PC-3 (cell line): ENCODE measurements around the gene SFI1. TPM values are rescaled to one million over a fixed set of nuclear protein-coding genes. Genes with fewer than 3 reads are reported as not detected.

Experiments
- ATAC-seq: fragments of 200-7000 bp; cut with Tn5 transposase; 2 replicates; pipeline ENCODE4 v1.9.1; 2020; ENCODE audit warnings: mild to moderate bottlenecking, moderate library complexity
- Bru-seq: library from RNA; stranded (reverse); fragments of 400-500 nt; gene quantifications from one replicate; lab custom pipeline; 2021; lab: Mats Ljungman, UMichigan
- BruChase-seq, 2 experiments: library from RNA; stranded (reverse); fragments of 400-500 nt; gene quantifications; one replicate each; lab custom pipeline; 2021; lab: Mats Ljungman, UMichigan
- BruUV-seq: library from RNA; stranded (reverse); fragments of 400-500 nt; replicated peaks from 2 replicates; lab custom pipeline; 2021; lab: Mats Ljungman, UMichigan
- CTCF ChIA-PET: fragments of 300-600 bp; sonication (Branson Sonifier 250); formaldehyde crosslinking; loops from one replicate; lab custom pipeline; 2022; ENCODE audit warnings: antibody characterized with exemption; lab: Charles Lee
- POLR2A ChIA-PET: fragments of 300-600 bp; sonication (Branson Sonifier 250); formaldehyde crosslinking; loops from one replicate; lab custom pipeline; 2022; ENCODE audit warnings: antibody characterized with exemption; ENCODE audit not compliant: unreplicated experiment; lab: Charles Lee
- DNase-seq: peaks from one replicate; pipeline ENCODE4 v3.0.0-alpha.2; 2015
- H2AFZ ChIP-seq: fragments of 300-600 bp; sonication (generic); 2 replicates; pipeline ENCODE4 v1.6.0; 2016; ENCODE audit warnings: antibody characterized with exemption, low read length
- H3F3A ChIP-seq: fragments of 300-600 bp; sonication (generic); one replicate; pipeline ENCODE4 v1.6.0; 2017; ENCODE audit warnings: antibody characterized with exemption, low read length, control low read depth, mild to moderate bottlenecking; ENCODE audit not compliant: unreplicated experiment
- H3K27ac ChIP-seq: fragments of 300-600 bp; sonication (generic); 2 replicates; pipeline ENCODE4 v1.5.1; 2016; ENCODE audit warnings: mild to moderate bottlenecking, low read length
- H3K27me3 ChIP-seq: fragments of 300-600 bp; sonication (generic); 2 replicates; pipeline ENCODE4 v1.6.1; 2016; ENCODE audit warnings: low read length, mixed read lengths
- H3K36me3 ChIP-seq: fragments of 300-600 bp; sonication (generic); 2 replicates; pipeline ENCODE4 v1.6.1; 2016; ENCODE audit warnings: low read depth, mixed run types, low read length, mixed read lengths
- H3K4me1 ChIP-seq: fragments of 300-600 bp; sonication (generic); 2 replicates; pipeline ENCODE4 v1.5.1; 2016; ENCODE audit warnings: low read length; ENCODE audit not compliant: insufficient read depth
- H3K4me2 ChIP-seq: fragments of 300-600 bp; sonication (generic); 2 replicates; pipeline ENCODE4 v1.6.0; 2016; ENCODE audit warnings: low read length
- H3K4me3 ChIP-seq: fragments of 300-600 bp; sonication (generic); 2 replicates; pipeline ENCODE4 v1.5.1; 2016; ENCODE audit warnings: mild to moderate bottlenecking, low read length, mixed read lengths
- H3K79me2 ChIP-seq: fragments of 300-600 bp; sonication (generic); 2 replicates; pipeline ENCODE4 v1.6.1; 2017; ENCODE audit warnings: low read length, mixed read lengths
- H3K9ac ChIP-seq: fragments of 300-600 bp; sonication (generic); 2 replicates; pipeline ENCODE4 v1.6.0; 2016; ENCODE audit warnings: mild to moderate bottlenecking, low read length
- H3K9me2 ChIP-seq: fragments of 300-600 bp; sonication (generic); replicated peaks from 2 replicates; pipeline ENCODE4 v1.6.1; 2016; ENCODE audit warnings: mixed run types, low read length, mixed read lengths
- H3K9me3 ChIP-seq: fragments of 300-600 bp; sonication (generic); 2 replicates; pipeline ENCODE4 v1.6.1; 2016; ENCODE audit warnings: low read length, mixed read lengths
- H4K20me1 ChIP-seq: fragments of 300-600 bp; sonication (generic); 2 replicates; pipeline ENCODE4 v1.6.1; 2016; ENCODE audit warnings: low read length, mixed read lengths
- CTCF ChIP-seq: fragments of 300-600 bp; sonication (generic); conservative IDR thresholded peaks from 2 replicates; pipeline ENCODE4 v1.5.1; 2017; ENCODE audit warnings: antibody characterized with exemption, low read depth, mild to moderate bottlenecking, low read length
- EZH2 ChIP-seq: fragments of 300-600 bp; sonication (generic); IDR thresholded peaks from one replicate; pipeline ENCODE4 v1.6.1; 2017; ENCODE audit warnings: antibody characterized with exemption, mild to moderate bottlenecking, low read length; ENCODE audit not compliant: unreplicated experiment
- EZH2phosphoT487 ChIP-seq: fragments of 300-600 bp; sonication (generic); IDR thresholded peaks from 2 replicates; pipeline ENCODE4 v1.6.1; 2018; ENCODE audit warnings: mild to moderate bottlenecking, antibody characterized with exemption, low read length, borderline replicate concordance
- intact Hi-C: fragments of 100-400 bp; cut with micrococcal nuclease; formaldehyde crosslinking; loops from 2 replicates; pipeline ENCODE4 v1.9.0; 2023
- long read RNA-seq: library from polyadenylated mRNA; unstranded; transcript quantifications from one replicate; pipeline ENCODE4 v2.0.0, GENCODE V29; 2021; ENCODE audit not compliant: unreplicated experiment
- total RNA-seq: library from RNA; depleted of rRNA; stranded (reverse); fragments of >200 nt; gene quantifications from 2 replicates; pipeline ENCODE4 v1.2.3, GENCODE V29; 2014; rRNA removed

SFI1 gene
- 22.5 and 24.0 TPM in 2 replicates for total RNA-seq
- percentile 57 among the genes with signal in this experiment for Bru-seq, nascent RNA
- percentile 56 among the genes with signal in this experiment for BruChase-seq, experiment 1, labeled RNA remaining after a 6-hour chase
- BruChase-seq, experiment 2, labeled RNA remaining after a 2-hour chase, result percentile 57 among the genes with signal in this experiment
- long read RNA-seq, full-length matches to known transcripts, result 3 of 44 reads
- long read RNA-seq, partial matches to known transcripts, result 17 of 44 reads
- long read RNA-seq, other reads (novel, unspliced or antisense), result 24 of 44 reads

GRCh38 chr22:31496007-31496734 is at the start of gene SFI1:
TSS of gene SFI1 (plus strand) at chr22:31496536. CDS start at chr22:31508285, 11,749 bp downstream.
- peaks cover 3% of the 10 kb centered on the region; the same call in 1 of the 2 replicates for H3K36me3 ChIP-seq
- H4K20me1 ChIP-seq, result no peaks in the 10 kb centered on the region
- intact Hi-C loops, result no loop called here
- H3K79me2 ChIP-seq, result peaks cover 14% of the 10 kb centered on the region
- H3K9me3 ChIP-seq, result no peaks in the 10 kb centered on the region
- DNase-seq (peak; percentile 81), ATAC-seq (peak; percentile 96)
- no peaks in the 10 kb centered on the region for H3K27me3 ChIP-seq
- peak within 1 kb of the TSS; percentile 95 for H2AFZ ChIP-seq
- TF ChIP-seq EZH2phosphoT487 (no peak), CTCF (peak; percentile 35; the same call in 1 of the 2 replicates)
- peak within 1 kb of the TSS; percentile 72 for H3K9ac ChIP-seq
- peaks cover 11% of the 10 kb centered on the region; the same call in 1 of the 2 replicates for H3K4me1 ChIP-seq
- ChIA-PET POLR2A (interaction anchor here (0.6 kb wide), 1 partner anchor 169 kb away, joined by 3 read pairs; no protein-coding TSS in a partner anchor), CTCF (no interaction called here)
- H3F3A ChIP-seq, result no peaks in the 10 kb centered on the region
- peak within 1 kb of the TSS; percentile 56 for H3K27ac ChIP-seq
- no peaks in the 10 kb centered on the region for H3K9me2 ChIP-seq
- peak within 1 kb of the TSS; percentile 90 for H3K4me3 ChIP-seq
- BruUV-seq, result TSS peak; percentile 78
- peak within 1 kb of the TSS; percentile 96 for H3K4me2 ChIP-seq

DNA sequence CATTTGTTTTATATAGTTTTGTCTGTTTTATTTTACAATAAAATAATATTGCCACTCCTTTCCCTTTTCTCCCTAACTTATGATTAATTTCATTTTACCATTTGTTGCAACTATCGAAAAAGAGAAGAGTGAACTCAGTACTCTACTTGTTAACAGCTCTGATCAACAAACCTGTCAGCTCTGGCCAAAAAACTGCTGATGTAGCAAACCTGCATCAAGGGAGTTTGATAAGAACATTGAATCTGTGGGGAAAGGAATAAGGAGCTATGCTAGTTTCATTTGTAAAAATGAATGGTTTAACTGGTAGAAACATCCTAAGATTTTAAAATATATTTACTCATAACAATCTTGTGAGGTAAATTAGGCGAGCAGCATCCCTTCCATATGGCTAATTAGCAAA is 49.6 kb upstream of the SFI1 start:
- Histone ChIP-seq H3K27ac (no peak overlapping the region), H3F3A (no peaks in the 10 kb centered on the region), H3K27me3 (no peaks in the 10 kb centered on the region), H3K4me2 (no peak overlapping the region), H3K4me1 (no peaks in the 10 kb centered on the region), H3K9ac (no peak overlapping the region), H2AFZ (no peak overlapping the region), H3K36me3 (no peaks in the 10 kb centered on the region; the same call in 1 of the 2 replicates), H3K9me3 (no peaks in the 10 kb centered on the region), H3K9me2 (no peaks in the 10 kb centered on the region), H3K79me2 (no peaks in the 10 kb centered on the region), H3K4me3 (no peak overlapping the region), H4K20me1 (no peaks in the 10 kb centered on the region)
- intact Hi-C loops, result no loop called here
- DNase-seq, result no peak
- no TSS peak for BruUV-seq
- no peak for TF ChIP-seq EZH2phosphoT487
- TF ChIP-seq CTCF, result no peak
- no peak for TF ChIP-seq EZH2
- no peak for ATAC-seq
- ChIA-PET POLR2A (no interaction called here), CTCF (no interaction called here)
